SU-DHL-6 (cell line): ENCODE data around the gene ACO2.
A peak's percentile ranks its signal among the peaks of the same experiment; 100 is the strongest.

Source experiments
- H2AFZ ChIP-seq: fragments of 200-600 bp; sonication (generic); 2 replicates; pipeline ENCODE4 v1.6.1; 2014; ENCODE audit warnings: low read depth, mild to moderate bottlenecking, moderate library complexity, mixed read lengths, antibody characterized with exemption, low read length; ENCODE audit not compliant: severe bottlenecking
- H3F3A ChIP-seq: fragments of 200-600 bp; shearing (Covaris generic); 2 replicates; pipeline ENCODE4 v1.6.0; 2016; ENCODE audit warnings: antibody characterized with exemption, mild to moderate bottlenecking; ENCODE audit not compliant: insufficient read depth
- H3K27ac ChIP-seq: fragments of 200-600 bp; sonication (generic); 2 replicates; pipeline ENCODE4 v1.5.1; 2016; ENCODE audit warnings: low read depth, mild to moderate bottlenecking, low read length, moderate library complexity, mixed read lengths
- H3K27me3 ChIP-seq: fragments of 200-600 bp; sonication (generic), shearing (Covaris generic); 2 replicates; pipeline ENCODE4 v1.6.0; 2014; ENCODE audit warnings: mild to moderate bottlenecking, low read length
- H3K36me3 ChIP-seq: fragments of 200-600 bp; sonication (generic); 2 replicates; pipeline ENCODE4 v1.6.1; 2014; ENCODE audit warnings: mild to moderate bottlenecking, low read length, mixed read lengths
- H3K4me2 ChIP-seq: fragments of 300-600, 200-600 bp; shearing (Covaris generic), sonication (generic); 2 replicates; pipeline ENCODE4 v1.6.0; 2014; ENCODE audit warnings: low read length, low read depth, mild to moderate bottlenecking; ENCODE audit not compliant: poor library complexity, severe bottlenecking
- H3K4me3 ChIP-seq: fragments of 200-600 bp; sonication (generic); 2 replicates; pipeline ENCODE4 v1.5.1; 2014; ENCODE audit warnings: antibody characterized with exemption, low read length, mild to moderate bottlenecking, mixed read lengths; ENCODE audit not compliant: insufficient read depth, poor library complexity, severe bottlenecking
- H3K79me2 ChIP-seq: fragments of 200-600 bp; sonication (generic); 2 replicates; pipeline ENCODE4 v1.6.1; 2014; ENCODE audit warnings: mild to moderate bottlenecking, low read length, moderate library complexity; ENCODE audit not compliant: insufficient read depth
- H3K9ac ChIP-seq: fragments of 200-600 bp; sonication (generic); 2 replicates; pipeline ENCODE4 v1.7.0; 2014; ENCODE audit warnings: mild to moderate bottlenecking, low read length
- H3K9me2 ChIP-seq: fragments of 200-600 bp; sonication (generic); replicated peaks from 2 replicates; pipeline ENCODE4 v1.6.1; 2014; ENCODE audit warnings: low read length; ENCODE audit not compliant: insufficient read depth
- H3K9me3 ChIP-seq: fragments of 200-600 bp; sonication (generic); 2 replicates; pipeline ENCODE4 v1.6.1; 2014; ENCODE audit warnings: low read length, mixed read lengths; ENCODE audit not compliant: insufficient read depth
- H4K20me1 ChIP-seq: fragments of 200-600 bp; sonication (generic); 2 replicates; pipeline ENCODE4 v1.6.1; 2014; ENCODE audit warnings: low read depth, mild to moderate bottlenecking, antibody characterized with exemption, low read length, moderate library complexity, mixed read lengths
- EZH2phosphoT487 ChIP-seq: fragments of 200-600 bp; sonication (generic), shearing (Covaris generic); conservative IDR thresholded peaks from 2 replicates; pipeline ENCODE4 v1.6.1; 2018; ENCODE audit warnings: mild to moderate bottlenecking, antibody characterized with exemption, low read length, moderate library complexity, mixed read lengths
- TF ChIP-seq, protein P1 (sequence below): fragments of 200-600 bp; sonication (generic); IDR thresholded peaks from one replicate; pipeline ENCODE4 v1.5.1; 2017; ENCODE audit warnings: antibody characterized with exemption, mild to moderate bottlenecking, low read length, moderate library complexity; ENCODE audit not compliant: insufficient read depth, poor library complexity, severe bottlenecking

ACO2 gene

DNA sequence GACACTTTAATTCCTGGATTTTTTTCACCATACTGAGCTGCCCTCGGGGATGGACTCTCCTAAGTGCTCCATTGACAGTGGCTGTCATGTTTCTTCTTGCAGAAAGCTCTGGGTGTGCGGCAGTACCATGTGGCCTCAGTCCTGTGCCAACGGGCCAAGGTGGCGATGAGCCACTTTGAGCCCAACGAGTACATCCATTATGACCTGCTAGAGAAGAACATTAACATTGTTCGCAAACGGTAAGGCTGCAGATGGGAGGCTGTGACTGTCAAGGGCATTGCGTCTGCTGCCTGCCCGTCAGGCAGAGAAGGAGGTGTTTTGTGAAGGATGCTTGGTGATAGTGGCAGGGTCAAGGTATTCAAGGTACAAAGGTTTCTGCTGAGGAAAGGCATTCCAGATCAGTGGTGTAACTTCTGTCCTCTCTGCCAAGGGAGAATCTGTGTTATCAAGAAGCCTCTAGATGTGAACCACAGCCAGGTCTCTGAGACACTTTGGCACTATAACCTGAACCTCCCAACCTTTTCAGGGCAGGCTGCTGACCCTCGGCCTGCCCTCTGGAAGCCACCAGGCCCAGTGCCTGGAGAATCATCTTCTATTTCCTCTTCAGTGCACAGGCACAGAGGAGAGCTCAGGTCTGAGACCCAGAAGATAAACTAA, 30.8 kb downstream of the ACO2 start:
- H3K27me3 ChIP-seq, result no peaks in the 10 kb centered on the region
- no peaks in the 10 kb centered on the region for H3K36me3 ChIP-seq
- TF ChIP-seq EZH2phosphoT487, result no peak
- TF ChIP-seq, protein P1, sequence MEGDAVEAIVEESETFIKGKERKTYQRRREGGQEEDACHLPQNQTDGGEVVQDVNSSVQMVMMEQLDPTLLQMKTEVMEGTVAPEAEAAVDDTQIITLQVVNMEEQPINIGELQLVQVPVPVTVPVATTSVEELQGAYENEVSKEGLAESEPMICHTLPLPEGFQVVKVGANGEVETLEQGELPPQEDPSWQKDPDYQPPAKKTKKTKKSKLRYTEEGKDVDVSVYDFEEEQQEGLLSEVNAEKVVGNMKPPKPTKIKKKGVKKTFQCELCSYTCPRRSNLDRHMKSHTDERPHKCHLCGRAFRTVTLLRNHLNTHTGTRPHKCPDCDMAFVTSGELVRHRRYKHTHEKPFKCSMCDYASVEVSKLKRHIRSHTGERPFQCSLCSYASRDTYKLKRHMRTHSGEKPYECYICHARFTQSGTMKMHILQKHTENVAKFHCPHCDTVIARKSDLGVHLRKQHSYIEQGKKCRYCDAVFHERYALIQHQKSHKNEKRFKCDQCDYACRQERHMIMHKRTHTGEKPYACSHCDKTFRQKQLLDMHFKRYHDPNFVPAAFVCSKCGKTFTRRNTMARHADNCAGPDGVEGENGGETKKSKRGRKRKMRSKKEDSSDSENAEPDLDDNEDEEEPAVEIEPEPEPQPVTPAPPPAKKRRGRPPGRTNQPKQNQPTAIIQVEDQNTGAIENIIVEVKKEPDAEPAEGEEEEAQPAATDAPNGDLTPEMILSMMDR, result no peak
- no peaks in the 10 kb centered on the region for H3K9me3 ChIP-seq
- no peaks in the 10 kb centered on the region for H3K9me2 ChIP-seq
- H3K4me2 ChIP-seq, result no peak overlapping the region
- H4K20me1 ChIP-seq, result no peaks in the 10 kb centered on the region
- H2AFZ ChIP-seq, result no peak overlapping the region
- H3K79me2 ChIP-seq, result peaks cover 28% of the 10 kb centered on the region
- no peak overlapping the region for H3K27ac ChIP-seq
- H3K9ac ChIP-seq, result no peak overlapping the region
- no peak overlapping the region for H3K4me3 ChIP-seq
- H3F3A ChIP-seq, result no peaks in the 10 kb centered on the region

DNA sequence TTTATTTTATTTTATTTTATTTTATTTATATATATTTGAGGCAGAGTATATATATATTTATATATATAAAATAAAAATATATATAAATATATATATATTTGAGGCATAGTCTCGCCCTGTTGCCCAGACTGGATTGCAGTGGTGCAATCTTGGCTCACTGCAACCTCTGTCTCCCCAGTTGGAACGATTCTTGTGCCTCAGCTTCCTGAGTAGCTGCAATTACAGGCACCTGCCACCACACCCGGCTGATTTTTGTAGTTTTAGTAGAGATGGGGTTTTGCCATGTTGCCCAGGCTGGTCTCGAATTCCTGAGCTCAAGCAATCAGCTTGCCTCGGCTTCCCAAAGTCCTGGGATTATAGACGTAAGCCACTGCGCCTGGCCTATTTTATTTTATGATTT, 31.4 kb downstream of the ACO2 start:
- no peaks in the 10 kb centered on the region for H3K36me3 ChIP-seq
- H3K4me2 ChIP-seq, result no peak overlapping the region
- H4K20me1 ChIP-seq, result no peaks in the 10 kb centered on the region
- peaks cover 24% of the 10 kb centered on the region for H3K79me2 ChIP-seq
- no peak overlapping the region for H3K4me3 ChIP-seq
- no peak for TF ChIP-seq EZH2phosphoT487
- TF ChIP-seq, protein P1, result no peak
- H3K27me3 ChIP-seq, result no peaks in the 10 kb centered on the region
- H3F3A ChIP-seq, result no peaks in the 10 kb centered on the region
- H3K9ac ChIP-seq, result no peak overlapping the region
- H3K9me3 ChIP-seq, result no peaks in the 10 kb centered on the region
- no peak overlapping the region for H2AFZ ChIP-seq
- H3K27ac ChIP-seq, result no peak overlapping the region
- no peaks in the 10 kb centered on the region for H3K9me2 ChIP-seq

GRCh38 chr22:41501209-41501608, 32.3 kb downstream of the ACO2 start:
- H3K4me3 ChIP-seq, result no peak overlapping the region
- H3K79me2 ChIP-seq, result peaks cover 16% of the 10 kb centered on the region
- no peaks in the 10 kb centered on the region for H3K9me2 ChIP-seq
- TF ChIP-seq, protein P1, result peak; percentile 31
- no peak for TF ChIP-seq EZH2phosphoT487
- H3K9me3 ChIP-seq, result no peaks in the 10 kb centered on the region
- no peak overlapping the region for H3K27ac ChIP-seq
- no peaks in the 10 kb centered on the region for H3F3A ChIP-seq
- H3K4me2 ChIP-seq, result no peak overlapping the region
- no peak overlapping the region for H3K9ac ChIP-seq
- H3K36me3 ChIP-seq, result no peaks in the 10 kb centered on the region
- no peaks in the 10 kb centered on the region for H4K20me1 ChIP-seq
- H2AFZ ChIP-seq, result no peak overlapping the region
- no peaks in the 10 kb centered on the region for H3K27me3 ChIP-seq

- Histone ChIP-seq H3K79me2 (no peaks in the 10 kb centered on the region), H3K9me2 (no peaks in the 10 kb centered on the region), H3K4me2 (no peak overlapping the region), H3K36me3 (no peaks in the 10 kb centered on the region), H3F3A (no peaks in the 10 kb centered on the region), H3K4me3 (no peak overlapping the region), H3K9me3 (no peaks in the 10 kb centered on the region), H3K27ac (no peak overlapping the region), H3K9ac (no peak overlapping the region), H3K27me3 (no peaks in the 10 kb centered on the region), H2AFZ (no peak overlapping the region), H4K20me1 (no peaks in the 10 kb centered on the region)
- TF ChIP-seq, protein P1, result no peak
- TF ChIP-seq EZH2phosphoT487, result no peak
Observed at GRCh38 chr22:41504397-41504796, 35.5 kb downstream of the ACO2 start.
